CD14-positive monocyte (primary cell): Measurements from ENCODE around the gene FRAS1. TPM values are rescaled to one million over a fixed set of nuclear protein-coding genes. Genes with fewer than 3 reads are reported as not detected.

Experiments
- DNase-seq, 3 donors: peaks; one replicate each; pipeline ENCODE4 v3.0.0-alpha.2; 2011 to 2022
- H2AFZ ChIP-seq: 2 replicates; pipeline ENCODE4 v1.6.0; 2012; ENCODE audit warnings: mild to moderate bottlenecking, low read depth, low read length, inconsistent platforms; ENCODE audit not compliant: insufficient read depth, poor library complexity, severe bottlenecking
- H3K27ac ChIP-seq, 2 donors: 1 replicate in 1 of 2; 2 replicates in 1 of 2; pipeline ENCODE4 v1.5.1; 2012 to 2013; ENCODE audit warnings: low read length in 2 of 2, control low read depth in 1 of 2, inconsistent platforms in 1 of 2, low read depth in 1 of 2, mild to moderate bottlenecking in 1 of 2
- H3K27me3 ChIP-seq, 2 donors: one replicate each; pipeline versions ENCODE4 v1.6.0 to v1.6.1; 2011 to 2013; ENCODE audit warnings: low read length in 2 of 2; ENCODE audit not compliant: control insufficient read depth in 2 of 2, insufficient read depth in 2 of 2
- H3K36me3 ChIP-seq, 2 donors: replicated peaks in 1 of 2; 1 replicate in 1 of 2; 2 replicates in 1 of 2; pipeline versions ENCODE4 v1.5.1 to v1.6.1; 2012 to 2013; ENCODE audit warnings: low read length in 2 of 2, control low read depth in 1 of 2, inconsistent platforms in 1 of 2, mild to moderate bottlenecking in 1 of 2; ENCODE audit not compliant: insufficient read depth in 2 of 2, control insufficient read depth in 1 of 2
- H3K4me1 ChIP-seq, 2 donors: 1 replicate in 1 of 2; 2 replicates in 1 of 2; pipeline versions ENCODE4 v1.5.1 to v1.6.1; 2012 to 2013; ENCODE audit warnings: low read length in 2 of 2, control low read depth in 1 of 2, inconsistent platforms in 1 of 2, mild to moderate bottlenecking in 1 of 2, moderate library complexity in 1 of 2; ENCODE audit not compliant: insufficient read depth in 2 of 2, control insufficient read depth in 1 of 2
- H3K4me2 ChIP-seq: replicated peaks from 2 replicates; pipeline ENCODE3; 2012; ENCODE audit warnings: low read length, moderate library complexity, mild to moderate bottlenecking; ENCODE audit not compliant: poor library complexity, severe bottlenecking; ENCODE audit errors: extremely low read depth
- H3K4me3 ChIP-seq, 3 experiments: fragments of 200-600 bp in 1 of 3; sonication (generic) in 1 of 3; replicated peaks in 1 of 3; 1 replicate in 2 of 3; 2 replicates in 1 of 3; pipeline ENCODE4 v1.5.1; 2011 to 2013; ENCODE audit warnings: low read length in 3 of 3, mild to moderate bottlenecking in 3 of 3, control low read depth in 2 of 3, low read depth in 2 of 3, inconsistent platforms in 1 of 3, moderate library complexity in 1 of 3
- H3K79me2 ChIP-seq: 2 replicates; pipeline ENCODE4 v1.6.0; 2012; ENCODE audit warnings: mild to moderate bottlenecking, control low read depth, inconsistent platforms, low read length, moderate library complexity; ENCODE audit not compliant: insufficient read depth
- H3K9ac ChIP-seq: 2 replicates; pipeline ENCODE4 v1.6.0; 2017; ENCODE audit warnings: low read length, mild to moderate bottlenecking; ENCODE audit not compliant: insufficient read depth, poor library complexity, severe bottlenecking
- H3K9me3 ChIP-seq, 2 donors: replicated peaks in 1 of 2; 1 replicate in 1 of 2; 2 replicates in 1 of 2; pipeline versions ENCODE4 v1.5.1 to v1.6.1; 2012 to 2013; ENCODE audit warnings: low read length in 2 of 2, control low read depth in 1 of 2; ENCODE audit not compliant: control insufficient read depth in 1 of 2, insufficient read depth in 1 of 2
- H4K20me1 ChIP-seq: 2 replicates; pipeline ENCODE4 v1.6.0; 2012; ENCODE audit warnings: mild to moderate bottlenecking, low read length, control low read depth, moderate library complexity; ENCODE audit not compliant: insufficient read depth
- H3K27ac Mint-ChIP-seq, 7 donors: one replicate each; pipeline ENCODE4 v1.8.0; 2020; ENCODE audit warnings: mild to moderate bottlenecking in 7 of 7, mixed read lengths in 7 of 7, moderate library complexity in 6 of 7, inconsistent platforms in 2 of 7
- H3K27me3 Mint-ChIP-seq, 3 donors: one replicate each; pipeline ENCODE4 v1.8.0; 2021 to 2022; ENCODE audit warnings: low read depth in 3 of 3, mild to moderate bottlenecking in 3 of 3, mixed read lengths in 3 of 3, moderate library complexity in 3 of 3, inconsistent platforms in 1 of 3
- H3K36me3 Mint-ChIP-seq, 2 donors: one replicate each; pipeline ENCODE4 v1.8.0; 2020; ENCODE audit warnings: mixed read lengths in 2 of 2, inconsistent platforms in 1 of 2, mild to moderate bottlenecking in 1 of 2
- H3K4me1 Mint-ChIP-seq: one replicate; pipeline ENCODE4 v1.8.0; 2020; ENCODE audit warnings: mild to moderate bottlenecking, mixed read lengths
- H3K4me3 Mint-ChIP-seq, 2 donors: one replicate each; pipeline ENCODE4 v1.8.0; 2020; ENCODE audit warnings: mild to moderate bottlenecking in 2 of 2, mixed read lengths in 2 of 2, moderate library complexity in 1 of 2
- H3K9me3 Mint-ChIP-seq, 7 donors: one replicate each; pipeline ENCODE4 v1.8.0; 2020 to 2022; ENCODE audit warnings: mixed read lengths in 7 of 7, mild to moderate bottlenecking in 6 of 7, moderate library complexity in 6 of 7, inconsistent platforms in 2 of 7
- WGBS: methylation state at CpG from one replicate; pipeline ENCODE4 v1.1.5; 2013; ENCODE audit warnings: missing lambda C conversion rate; ENCODE audit not compliant: insufficient coverage; 5-methylcytosine and 5-hydroxymethylcytosine counted together
- intact Hi-C, 2 donors: fragments of 100-400 bp; cut with micrococcal nuclease; formaldehyde crosslinking; loops; one replicate each; pipeline versions ENCODE4 v1.15.0 to v1.15.1; 2023
- polyA plus RNA-seq, 3 donors: library from polyadenylated mRNA; depleted of rRNA in 1 of 3; unstranded in 2 of 3; stranded (reverse) in 1 of 3; fragments of 300-500 nt in 2 of 3; fragments of >200 nt in 1 of 3; fragmentation: Illumina TruSeq in 2 of 3; gene quantifications; 1 replicate in 2 of 3; 2 replicates in 1 of 3; pipeline ENCODE4 v1.2.3, GENCODE V29; 2012 to 2021
- TF ChIP-seq, protein P1 (sequence below): fragments of 200-600 bp; IDR thresholded peaks from one replicate; pipeline ENCODE4 v1.8.0; 2022; ENCODE audit warnings: antibody characterized with exemption, mild to moderate bottlenecking

Gene FRAS1
- polyA plus RNA-seq, 3 donors, result not detected

DNA sequence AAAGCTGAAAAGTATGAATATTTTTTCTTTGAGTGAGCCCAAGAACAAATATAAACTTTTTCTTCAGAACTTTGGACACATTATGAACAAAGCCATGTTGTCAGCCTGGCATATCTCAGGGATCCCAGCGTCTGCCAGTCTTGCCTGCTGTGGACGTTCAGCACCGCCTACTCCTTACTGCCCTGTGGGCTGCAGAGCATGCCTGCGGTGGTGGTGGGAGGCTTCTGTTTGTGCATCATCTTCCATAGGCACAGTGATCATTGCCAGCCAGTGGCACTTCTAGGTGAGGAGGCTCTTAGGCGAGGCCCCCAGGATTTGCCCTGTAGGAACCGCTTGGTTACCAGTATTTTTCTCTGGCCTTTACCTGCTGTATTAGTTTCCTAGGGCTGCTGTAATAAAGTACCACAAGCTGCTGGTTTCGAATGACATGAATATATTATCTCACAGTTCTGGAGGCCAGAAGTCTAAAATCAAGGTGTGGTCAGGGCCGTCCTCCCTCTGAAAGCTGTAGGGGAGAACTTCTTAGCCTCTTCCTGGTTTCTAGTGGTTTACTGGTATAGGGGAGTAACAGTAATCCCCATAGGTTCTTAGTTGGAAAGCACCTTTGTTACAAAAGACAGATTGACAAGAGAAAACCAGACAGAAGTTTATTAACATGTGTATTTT, 509.8 kb downstream of the FRAS1 start:
- Mint-ChIP-seq H3K27ac (no peak overlapping the region), H3K9me3 (peaks cover 0 to 1% (median 0%) of the 10 kb centered on the region in 7 donors), H3K4me1 (no peaks in the 10 kb centered on the region), H3K27me3 (peaks cover 0 to 2% (median 2%) of the 10 kb centered on the region in 3 donors), H3K36me3 (no peaks in the 10 kb centered on the region), H3K4me3 (no peak overlapping the region)
- H3K27ac ChIP-seq, result no peak overlapping the region
- H3K4me3 ChIP-seq, result no peak overlapping the region
- DNase-seq, result no peak
- H3K4me1 ChIP-seq, result no peaks in the 10 kb centered on the region
- no peaks in the 10 kb centered on the region for H3K27me3 ChIP-seq
- 100% methylated on average over 3 of the region's 8 CpGs for WGBS
- no peaks in the 10 kb centered on the region for H3K79me2 ChIP-seq
- intact Hi-C loops, result no loop called here
- TF ChIP-seq, protein P1, sequence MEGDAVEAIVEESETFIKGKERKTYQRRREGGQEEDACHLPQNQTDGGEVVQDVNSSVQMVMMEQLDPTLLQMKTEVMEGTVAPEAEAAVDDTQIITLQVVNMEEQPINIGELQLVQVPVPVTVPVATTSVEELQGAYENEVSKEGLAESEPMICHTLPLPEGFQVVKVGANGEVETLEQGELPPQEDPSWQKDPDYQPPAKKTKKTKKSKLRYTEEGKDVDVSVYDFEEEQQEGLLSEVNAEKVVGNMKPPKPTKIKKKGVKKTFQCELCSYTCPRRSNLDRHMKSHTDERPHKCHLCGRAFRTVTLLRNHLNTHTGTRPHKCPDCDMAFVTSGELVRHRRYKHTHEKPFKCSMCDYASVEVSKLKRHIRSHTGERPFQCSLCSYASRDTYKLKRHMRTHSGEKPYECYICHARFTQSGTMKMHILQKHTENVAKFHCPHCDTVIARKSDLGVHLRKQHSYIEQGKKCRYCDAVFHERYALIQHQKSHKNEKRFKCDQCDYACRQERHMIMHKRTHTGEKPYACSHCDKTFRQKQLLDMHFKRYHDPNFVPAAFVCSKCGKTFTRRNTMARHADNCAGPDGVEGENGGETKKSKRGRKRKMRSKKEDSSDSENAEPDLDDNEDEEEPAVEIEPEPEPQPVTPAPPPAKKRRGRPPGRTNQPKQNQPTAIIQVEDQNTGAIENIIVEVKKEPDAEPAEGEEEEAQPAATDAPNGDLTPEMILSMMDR, result no peak
- H4K20me1 ChIP-seq, result no peaks in the 10 kb centered on the region
- no peak overlapping the region for H3K9ac ChIP-seq
- H3K4me2 ChIP-seq, result no peak overlapping the region
- no peak overlapping the region for H2AFZ ChIP-seq
- H3K9me3 ChIP-seq, result no peaks in the 10 kb centered on the region
- no peaks in the 10 kb centered on the region for H3K36me3 ChIP-seq

DNA sequence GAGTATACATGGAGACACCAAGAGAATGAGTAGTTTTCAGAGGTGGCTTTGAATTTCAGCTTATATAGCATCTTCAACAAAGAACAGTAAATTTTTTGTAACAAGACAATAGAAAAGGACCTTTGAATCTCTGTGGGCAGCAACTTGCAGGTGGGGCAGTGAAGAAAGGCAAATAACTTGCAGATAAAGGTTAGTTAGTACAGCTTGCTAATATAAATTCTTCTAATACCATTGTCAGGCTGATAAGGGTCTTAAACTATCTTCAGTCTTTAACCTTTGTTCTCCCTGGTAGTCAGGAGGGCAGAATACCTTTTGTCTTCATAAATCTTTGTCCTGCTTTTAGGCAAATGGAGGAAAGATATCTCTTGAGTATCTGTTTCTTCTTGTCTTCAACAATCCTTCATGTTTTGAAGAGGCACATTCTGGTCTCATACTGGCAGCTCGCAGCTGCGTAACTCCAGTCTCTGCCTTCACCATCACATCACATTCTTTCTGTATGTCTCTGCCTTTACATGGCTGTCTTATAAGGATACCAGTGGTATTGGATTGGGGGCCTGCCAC, 510.5 kb downstream of the FRAS1 start:
- H3K4me3 Mint-ChIP-seq, result no peak overlapping the region
- no peak overlapping the region for H3K4me3 ChIP-seq
- H3K36me3 ChIP-seq, result no peaks in the 10 kb centered on the region
- H3K27ac Mint-ChIP-seq, result no peak overlapping the region
- peaks cover 0 to 1% (median 0%) of the 10 kb centered on the region in 7 donors for H3K9me3 Mint-ChIP-seq
- H3K79me2 ChIP-seq, result no peaks in the 10 kb centered on the region
- H3K27ac ChIP-seq, result no peak overlapping the region
- H3K27me3 ChIP-seq, result no peaks in the 10 kb centered on the region
- intact Hi-C loops, result no loop called here
- no peaks in the 10 kb centered on the region for H4K20me1 ChIP-seq
- H3K4me2 ChIP-seq, result no peak overlapping the region
- DNase-seq, result no peak
- H2AFZ ChIP-seq, result no peak overlapping the region
- no peaks in the 10 kb centered on the region for H3K4me1 ChIP-seq
- no peak overlapping the region for H3K9ac ChIP-seq
- no peaks in the 10 kb centered on the region for H3K36me3 Mint-ChIP-seq
- TF ChIP-seq, protein P1, result no peak
- H3K4me1 Mint-ChIP-seq, result no peaks in the 10 kb centered on the region
- H3K27me3 Mint-ChIP-seq, result peaks cover 0 to 2% (median 0%) of the 10 kb centered on the region in 3 donors
- WGBS, result no CpG with 5 or more reads among the region's 2 CpGs
- H3K9me3 ChIP-seq, result no peaks in the 10 kb centered on the region
